Body of pancreas (tissue), 4 donors: ENCODE results near the gene RAVER1. TPM values are rescaled to one million over a fixed set of nuclear protein-coding genes. Genes with fewer than 3 reads are reported as not detected.
A peak's percentile ranks its signal among the peaks of the same experiment; 100 is the strongest.

Experiments
- ATAC-seq: fragments of 150-250 bp; one replicate; pipeline ENCODE4 v1.9.1; 2016
- DNase-seq, 4 donors: peaks; one replicate each; pipeline ENCODE4 v3.0.0-alpha.2; 2019
- H3K27ac ChIP-seq, 4 donors: fragments of 200-600 bp; sonication (generic); 1 replicate in 3 of 4; 2 replicates in 1 of 4; pipeline versions ENCODE4 v1.5.1 to v1.6.1; 2016 to 2019; ENCODE audit warnings: mild to moderate bottlenecking in 1 of 4, mixed read lengths in 1 of 4, moderate library complexity in 1 of 4
- H3K27me3 ChIP-seq, 2 donors: fragments of 200-600 bp; sonication (generic); one replicate each; pipeline ENCODE4 v1.6.0; 2016; ENCODE audit warnings: mild to moderate bottlenecking in 1 of 2
- H3K36me3 ChIP-seq, 2 donors: fragments of 200-600 bp; sonication (generic); replicated peaks in 1 of 2; 2 replicates each; pipeline ENCODE4 v1.5.1; 2016; ENCODE audit warnings: low read depth in 2 of 2; ENCODE audit not compliant: insufficient read depth in 1 of 2
- H3K4me1 ChIP-seq: fragments of 200-600 bp; sonication (generic); one replicate; pipeline ENCODE4 v1.6.0; 2016
- H3K4me3 ChIP-seq, 2 donors: fragments of 200-600 bp; sonication (generic); 1 replicate in 1 of 2; 2 replicates in 1 of 2; pipeline ENCODE4 v1.5.1; 2016 to 2019
- H3K9me3 ChIP-seq, 3 donors: fragments of 200-600 bp; sonication (generic); 1 replicate in 2 of 3; 2 replicates in 1 of 3; pipeline ENCODE4 v1.5.1; 2016
- CTCF ChIP-seq, 7 experiments: fragments of 450-650 bp in 4 of 7; fragments of 200-600 bp in 3 of 7; sonication (generic) in 3 of 7; IDR thresholded peaks; one replicate each; pipeline ENCODE4 v1.5.1; 2016 to 2019; ENCODE audit warnings: antibody characterized with exemption in 7 of 7
- POLR2A ChIP-seq, 3 donors: fragments of 450-650 bp; IDR thresholded peaks; one replicate each; pipeline ENCODE4 v1.6.1; 2016; ENCODE audit warnings: antibody characterized with exemption in 3 of 3, mild to moderate bottlenecking in 2 of 3
- WGBS, 2 donors: methylation state at CpG; one replicate each; pipeline ENCODE4 v1.1.5; 2017; 5-methylcytosine and 5-hydroxymethylcytosine counted together
- intact Hi-C: fragments of 100-400 bp; cut with DNase I; formaldehyde crosslinking; loops from one replicate; pipeline ENCODE4 v1.15.1; 2023
- total RNA-seq, 2 donors: library from RNA; depleted of rRNA; stranded (reverse); fragments of >200 nt; gene quantifications; one replicate each; pipeline ENCODE4 v1.1.0, GENCODE V29; 2016

The RAVER1 gene
- total RNA-seq, 2 donors from 2014 or later, result 9.9 to 30.7 TPM

GRCh38 chr19:10271543-10272086, 61.7 kb downstream of the RAVER1 start:
- Histone ChIP-seq H3K4me3 (no peak overlapping the region), H3K27me3 (peaks cover 0 to 10% of the 10 kb centered on the region in 2 donors), H3K4me1 (peaks cover 23% of the 10 kb centered on the region), H3K9me3 (no peaks in the 10 kb centered on the region), H3K27ac (peak overlapping the region in 2 of 4 donors; percentile 75 to 85), H3K36me3 (no peaks in the 10 kb centered on the region)
- TF ChIP-seq CTCF (IDR thresholded peaks at IDR 0.05), result no peak
- no peak for TF ChIP-seq POLR2A (IDR thresholded peaks at IDR 0.05)
- 25 to 65% methylated on average over 4 to 12 of the region's 12 CpGs for WGBS, 2 donors
- ATAC-seq (no peak), DNase-seq (no peak)
- intact Hi-C loops, result loop anchor here (2.0 kb wide), 1 partner anchor 115 kb away; no protein-coding TSS in a partner anchor

- Histone ChIP-seq H3K36me3 (no peaks in the 10 kb centered on the region), H3K9me3 (no peaks in the 10 kb centered on the region), H3K27ac (peak within 1 kb of the TSS; percentile 10 to 85 (median 44)), H3K27me3 (peaks cover 0 to 10% of the 10 kb centered on the region in 2 donors), H3K4me1 (peaks cover 23% of the 10 kb centered on the region), H3K4me3 (no peak within 1 kb of the TSS)
- WGBS, 2 donors, result 3% methylated on average over 8 to 51 of the region's 51 CpGs
- ATAC-seq, result peak; percentile 64
- DNase-seq, result peak; percentile 59 to 83 (median 65)
- intact Hi-C loops, result loop anchor here (2.0 kb wide), 1 partner anchor 116 kb away; no protein-coding TSS in a partner anchor
- TF ChIP-seq CTCF (IDR thresholded peaks at IDR 0.05) (peak in 2 of 7 experiments; percentile 11 to 14), POLR2A (IDR thresholded peaks at IDR 0.05) (peak; percentile 24 to 78 (median 73))
These were observed 62.5 kb downstream of the RAVER1 start, which contains the start of gene ICAM1 for GRCh38 chr19:10270616-10271394. ICAM1 (plus strand) TSS chr19:10271120; CDS start chr19:10271160, 40 bp downstream.

GRCh38 chr19:10270180-10270615, 63.1 kb downstream of the RAVER1 start:
- TF ChIP-seq CTCF (IDR thresholded peaks at IDR 0.05) (no peak), POLR2A (IDR thresholded peaks at IDR 0.05) (no peak)
- DNase-seq (peak; percentile 40 to 78 (median 48)), ATAC-seq (peak; percentile 24)
- peak overlapping the region in 3 of 4 donors; percentile 10 to 85 (median 75) for H3K27ac ChIP-seq
- H3K36me3 ChIP-seq, result no peaks in the 10 kb centered on the region
- peaks cover 0 to 10% of the 10 kb centered on the region in 2 donors for H3K27me3 ChIP-seq
- no peaks in the 10 kb centered on the region for H3K9me3 ChIP-seq
- peaks cover 23% of the 10 kb centered on the region for H3K4me1 ChIP-seq
- intact Hi-C loops, result loop anchor here (2.0 kb wide), 1 partner anchor 117 kb away; no protein-coding TSS in a partner anchor
- 3% methylated on average over 37 of the region's 37 CpGs; no CpG with 5 or more reads in 1 of the 2 donors for WGBS, 2 donors
- H3K4me3 ChIP-seq, result no peak overlapping the region

- peak overlapping the region in 3 of 4 donors; percentile 10 to 85 (median 75) for H3K27ac ChIP-seq
- peak; percentile 71 for ATAC-seq
- peak; percentile 78 to 84 (median 80) for DNase-seq
- peaks cover 23% of the 10 kb centered on the region for H3K4me1 ChIP-seq
- intact Hi-C loops, result loop anchor here (2.0 kb wide), 1 partner anchor 117 kb away; no protein-coding TSS in a partner anchor
- H3K36me3 ChIP-seq, result no peaks in the 10 kb centered on the region
- TF ChIP-seq CTCF (IDR thresholded peaks at IDR 0.05) (peak; percentile 79 to 95 (median 93)), POLR2A (IDR thresholded peaks at IDR 0.05) (no peak)
- peaks cover 0 to 10% of the 10 kb centered on the region in 2 donors for H3K27me3 ChIP-seq
- no peak overlapping the region for H3K4me3 ChIP-seq
- WGBS, 2 donors, result 3 to 5% methylated on average over 8 to 49 of the region's 59 CpGs
- no peaks in the 10 kb centered on the region for H3K9me3 ChIP-seq
These were observed 63.8 kb downstream of the RAVER1 start for GRCh38 chr19:10269333-10270179.
